GM12892 (cell line): ENCODE measurements around the gene CHST11.

Experiments
- DNase-seq: peaks from one replicate; pipeline ENCODE4 v3.0.0; 2011; ENCODE audit not compliant: insufficient read length
- FAIRE-seq: peaks from 2 replicates; lab custom pipeline; 2011; peaks lifted over from hg19 to GRCh38; lab: Jason Lieb, UNC
- POLR2A ChIP-seq: IDR thresholded peaks from 2 replicates; pipeline ENCODE4 v1.6.1; 2011; ENCODE audit warnings: low read depth, low read length, control low read depth
- POLR2AphosphoS5 ChIP-seq: IDR thresholded peaks from 2 replicates; pipeline ENCODE4 v1.6.1; 2011; ENCODE audit warnings: low read depth, low read length, control low read depth
- TAF1 ChIP-seq: IDR thresholded peaks from 2 replicates; pipeline ENCODE4 v1.6.1; 2011; ENCODE audit warnings: low read depth, mild to moderate bottlenecking, control low read depth, low read length, borderline replicate concordance

Gene CHST11

DNA sequence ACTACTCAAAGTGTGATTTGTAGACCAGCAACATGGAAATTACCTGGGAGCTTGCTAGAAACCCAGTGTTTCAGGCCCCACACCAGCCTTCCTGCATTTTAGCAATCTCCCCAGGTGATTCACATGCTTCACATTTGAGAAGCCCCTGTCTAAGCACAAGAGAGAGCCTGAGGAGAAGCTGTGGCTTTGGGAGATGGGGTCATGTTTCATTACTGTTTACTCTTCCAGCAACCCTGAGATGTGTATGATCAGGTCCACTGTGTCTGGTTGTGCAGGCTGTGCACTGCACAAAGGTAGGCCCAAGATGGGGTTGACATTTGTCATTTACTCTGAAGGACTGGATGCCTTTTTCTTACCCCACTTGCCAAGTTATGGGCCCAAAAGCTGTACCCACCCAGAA is 311.3 kb downstream of the CHST11 start:
- FAIRE-seq (no peak), DNase-seq (no peak)
- TF ChIP-seq POLR2AphosphoS5: no peak
- TF ChIP-seq POLR2A: no peak
- no peak for TF ChIP-seq TAF1

DNA sequence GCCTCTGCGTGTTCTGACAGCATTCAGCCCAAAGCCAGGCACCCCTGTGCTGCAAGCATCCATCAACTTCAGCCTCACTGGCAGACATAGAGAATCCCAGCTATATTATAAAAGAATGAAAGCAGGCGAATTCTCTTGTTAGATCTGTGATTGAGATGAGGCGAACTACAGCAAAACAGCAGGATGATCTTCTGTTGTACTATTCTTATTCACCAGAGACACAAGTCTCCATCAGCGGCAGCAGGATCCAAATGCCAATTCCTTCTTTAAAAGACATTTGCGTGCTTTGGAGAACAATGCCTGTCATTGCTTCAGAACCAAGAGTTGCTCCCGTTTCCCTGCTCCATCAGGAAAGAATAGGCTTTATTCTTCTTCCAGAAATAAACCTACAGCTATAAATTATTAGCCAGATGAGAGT is 312.4 kb downstream of the CHST11 start:
- TF ChIP-seq POLR2A: no peak
- no peak for TF ChIP-seq TAF1
- no peak for TF ChIP-seq POLR2AphosphoS5
- no peak for FAIRE-seq
- no peak for DNase-seq

GRCh38 chr12:104772336-104772735 is 315.6 kb downstream of the CHST11 start:
- FAIRE-seq (no peak), DNase-seq (no peak)
- TF ChIP-seq TAF1 (no peak), POLR2A (no peak), POLR2AphosphoS5 (no peak)

- TF ChIP-seq POLR2A (no peak), POLR2AphosphoS5 (no peak), TAF1 (no peak)
- FAIRE-seq (no peak), DNase-seq (no peak)
These were observed 319.0 kb downstream of the CHST11 start for GRCh38 chr12:104775731-104776231.

GRCh38 chr12:104779134-104779533 is 322.4 kb downstream of the CHST11 start:
- no peak for TF ChIP-seq POLR2A
- TF ChIP-seq POLR2AphosphoS5: no peak
- TF ChIP-seq TAF1: no peak
- FAIRE-seq (no peak), DNase-seq (no peak)

GRCh38 chr12:104782296-104782695 is 325.5 kb downstream of the CHST11 start:
- no peak for FAIRE-seq
- TF ChIP-seq TAF1: no peak
- no peak for TF ChIP-seq POLR2AphosphoS5
- TF ChIP-seq POLR2A: no peak
- no peak for DNase-seq

- DNase-seq (no peak), FAIRE-seq (no peak)
- TF ChIP-seq TAF1: no peak
- TF ChIP-seq POLR2AphosphoS5: no peak
- no peak for TF ChIP-seq POLR2A
These were observed 327.8 kb downstream of the CHST11 start for GRCh38 chr12:104784592-104784991.

- DNase-seq (no peak), FAIRE-seq (no peak)
- TF ChIP-seq POLR2AphosphoS5 (no peak), TAF1 (no peak), POLR2A (no peak)
These were observed 329.1 kb downstream of the CHST11 start for GRCh38 chr12:104785886-104786285.

DNA sequence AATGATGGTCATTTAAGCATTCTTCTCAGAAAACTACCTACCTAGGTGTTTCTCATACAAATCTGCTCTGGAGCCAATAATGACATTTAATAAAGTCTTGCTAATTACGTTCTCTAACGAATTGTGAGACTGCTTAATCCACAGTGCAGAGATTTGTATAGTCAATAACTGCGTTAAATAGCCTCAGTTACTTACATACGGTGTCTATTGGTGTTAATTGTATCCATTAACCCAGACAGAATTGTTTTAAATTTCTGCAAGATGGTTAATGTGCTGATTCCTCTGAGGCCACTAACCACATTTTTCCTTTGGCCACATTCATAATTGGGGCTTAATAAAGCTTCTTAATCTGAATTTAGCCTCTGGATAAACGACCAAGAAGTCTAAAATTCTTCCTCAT is 329.6 kb downstream of the CHST11 start:
- no peak for FAIRE-seq
- TF ChIP-seq POLR2A (no peak), POLR2AphosphoS5 (no peak), TAF1 (no peak)
- no peak for DNase-seq

DNA sequence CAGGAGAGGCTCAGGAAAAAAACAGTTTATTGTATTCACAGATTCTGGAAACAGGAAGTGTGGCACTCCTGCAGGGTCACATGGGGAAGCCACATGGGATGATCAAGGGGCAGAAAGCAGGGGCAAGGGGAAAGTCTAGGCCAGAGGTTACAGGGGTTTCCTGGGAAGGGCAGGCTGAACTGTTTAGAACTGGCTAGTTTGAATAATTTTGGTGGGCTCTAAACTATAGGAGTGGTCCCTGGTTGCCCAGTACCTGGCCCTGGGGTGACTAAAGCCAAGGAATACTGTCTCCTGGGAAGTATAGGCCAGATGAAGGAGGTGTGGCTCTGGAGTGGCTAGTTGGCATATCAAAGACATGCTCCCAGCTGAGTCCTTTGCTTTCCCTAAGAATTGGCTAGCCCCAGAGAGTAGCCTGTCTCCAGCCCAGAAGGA is 332.1 kb downstream of the CHST11 start:
- DNase-seq (no peak), FAIRE-seq (no peak)
- TF ChIP-seq TAF1 (no peak), POLR2A (no peak), POLR2AphosphoS5 (no peak)

DNA sequence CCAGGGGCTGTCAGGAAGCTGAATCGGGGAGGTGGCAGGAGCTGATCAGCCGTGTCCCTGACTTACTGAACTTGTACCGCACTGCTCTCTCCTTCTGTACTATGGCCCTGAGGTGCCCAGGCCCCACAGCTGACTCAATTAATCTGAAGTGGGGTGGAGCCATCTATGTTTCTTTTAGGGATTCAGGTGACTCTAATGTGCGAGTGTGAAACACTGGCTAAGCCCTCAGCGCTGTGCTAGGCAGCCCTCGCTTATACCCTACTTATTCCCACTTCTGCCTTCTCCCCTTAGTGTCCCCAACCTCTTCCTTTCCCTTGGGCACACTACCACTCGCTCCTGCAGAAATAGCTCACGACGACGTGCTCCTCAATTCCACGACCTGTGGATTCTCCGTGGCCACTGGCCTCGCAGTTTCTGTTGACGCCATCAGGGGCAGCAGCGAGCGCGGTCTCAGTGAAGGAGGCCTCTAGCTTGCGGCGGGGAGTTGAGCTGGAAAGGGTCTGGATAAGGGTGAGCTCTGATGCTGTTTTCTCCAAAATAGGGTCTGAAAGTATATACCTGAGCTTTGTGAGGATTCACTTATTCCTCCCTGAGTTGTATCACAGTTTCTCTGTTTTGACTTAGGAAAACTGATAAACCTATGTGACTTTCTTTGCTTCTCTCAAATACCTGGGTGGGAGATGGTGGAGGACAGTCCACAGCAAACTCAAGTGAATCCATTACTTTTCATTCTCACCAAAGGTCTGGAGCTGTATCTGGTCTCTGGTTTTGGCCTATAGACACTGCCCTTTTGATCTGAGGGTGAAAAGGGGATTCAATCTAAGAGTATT is 333.8 kb downstream of the CHST11 start:
- TF ChIP-seq POLR2A (no peak), TAF1 (no peak), POLR2AphosphoS5 (no peak)
- FAIRE-seq: peak; percentile 54
- no peak for DNase-seq

DNA sequence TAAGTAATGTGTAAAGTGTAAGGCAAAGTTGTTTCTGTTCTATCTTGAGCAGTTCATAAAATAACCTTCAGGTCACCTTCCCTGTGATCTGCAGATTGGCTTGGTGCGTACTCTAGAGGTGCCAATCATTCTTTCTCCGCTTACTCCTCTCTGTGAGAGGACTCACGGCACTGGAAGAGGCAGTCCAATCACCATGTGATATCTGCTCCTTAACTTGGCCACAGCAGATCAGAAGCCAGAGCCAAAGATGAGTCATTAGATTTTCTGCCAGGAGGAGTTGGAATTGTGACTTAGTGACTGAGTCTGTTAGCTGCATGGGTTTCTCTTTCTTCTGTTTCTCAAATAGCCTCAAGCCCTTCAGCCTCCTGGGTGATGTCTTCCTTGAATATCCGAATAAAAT is 335.8 kb downstream of the CHST11 start:
- TF ChIP-seq POLR2A: no peak
- no peak for TF ChIP-seq POLR2AphosphoS5
- no peak for TF ChIP-seq TAF1
- FAIRE-seq: no peak
- no peak for DNase-seq

GRCh38 chr12:104793285-104793684 is 336.5 kb downstream of the CHST11 start:
- FAIRE-seq (no peak), DNase-seq (no peak)
- TF ChIP-seq POLR2A (no peak), POLR2AphosphoS5 (no peak), TAF1 (no peak)
